SK-N-SH treated with all-trans-retinoic acid at 6 μM for 48 hours (cell line): ENCODE data around the gene TRIM61.

Experiments
- ARNTL ChIP-seq: fragments of 450-650 bp; formaldehyde crosslinking; IDR thresholded peaks from 2 replicates; pipeline ENCODE4 v1.5.0; 2020; ENCODE audit warnings: low read depth, mild to moderate bottlenecking, moderate library complexity, borderline replicate concordance
- ESRRG ChIP-seq: fragments of 250-450 bp; sonication (Bioruptor Pico); IDR thresholded peaks from 2 replicates; pipeline ENCODE4 v1.6.1; 2021; ENCODE audit warnings: mild to moderate bottlenecking
- GLIS3 ChIP-seq: fragments of 250-450 bp; sonication (Bioruptor Pico); IDR thresholded peaks from 2 replicates; pipeline ENCODE4 v1.5.0; 2020; ENCODE audit warnings: mild to moderate bottlenecking, moderate library complexity
- ISL1 ChIP-seq: fragments of 250-450 bp; sonication (Bioruptor Pico); IDR thresholded peaks from 2 replicates; pipeline ENCODE4 v2.1.2; 2022; ENCODE audit warnings: mild to moderate bottlenecking, moderate library complexity
- PPARA ChIP-seq: fragments of 250-450 bp; sonication (Bioruptor Pico); IDR thresholded peaks from 2 replicates; pipeline ENCODE4 v1.5.0; 2020; ENCODE audit warnings: mild to moderate bottlenecking, borderline replicate concordance
- RARB ChIP-seq: fragments of 250-450 bp; sonication (Bioruptor Pico); IDR thresholded peaks from 2 replicates; pipeline ENCODE4 v1.8.0; 2021; ENCODE audit warnings: mild to moderate bottlenecking, moderate library complexity
- SNAI2 ChIP-seq: fragments of 250-450 bp; sonication (Bioruptor Pico); IDR thresholded peaks from 2 replicates; pipeline ENCODE4 v1.5.0; 2020; ENCODE audit warnings: mild to moderate bottlenecking, moderate library complexity
- TOX ChIP-seq: fragments of 250-450 bp; sonication (Bioruptor Pico); IDR thresholded peaks from 2 replicates; pipeline ENCODE4 v1.8.0; 2021; ENCODE audit warnings: mild to moderate bottlenecking, moderate library complexity, borderline replicate concordance
- ZC3H10 ChIP-seq: fragments of 250-450 bp; sonication (Bioruptor Pico); IDR thresholded peaks from 2 replicates; pipeline ENCODE4 v1.5.1; 2021; ENCODE audit warnings: mild to moderate bottlenecking, moderate library complexity
- ZFP3 ChIP-seq: fragments of 250-450 bp; sonication (Bioruptor Pico); IDR thresholded peaks from 2 replicates; pipeline ENCODE4 v1.5.0; 2020; ENCODE audit warnings: mild to moderate bottlenecking, moderate library complexity
- ZFP30 ChIP-seq: fragments of 450-650 bp; formaldehyde crosslinking; IDR thresholded peaks from 2 replicates; pipeline ENCODE4 v1.5.0; 2022; ENCODE audit warnings: mild to moderate bottlenecking, moderate library complexity
- TF ChIP-seq, protein P1 (sequence below): fragments of 250-450 bp; sonication (Bioruptor Pico); IDR thresholded peaks from 2 replicates; pipeline ENCODE4 v1.8.0; 2020; ENCODE audit warnings: mild to moderate bottlenecking, moderate library complexity, borderline replicate concordance
- TF ChIP-seq, protein P2 (sequence below): fragments of 250-450 bp; sonication (Bioruptor Pico); IDR thresholded peaks from 2 replicates; pipeline ENCODE4 v1.5.1; 2021; ENCODE audit warnings: mild to moderate bottlenecking, moderate library complexity

DNA sequence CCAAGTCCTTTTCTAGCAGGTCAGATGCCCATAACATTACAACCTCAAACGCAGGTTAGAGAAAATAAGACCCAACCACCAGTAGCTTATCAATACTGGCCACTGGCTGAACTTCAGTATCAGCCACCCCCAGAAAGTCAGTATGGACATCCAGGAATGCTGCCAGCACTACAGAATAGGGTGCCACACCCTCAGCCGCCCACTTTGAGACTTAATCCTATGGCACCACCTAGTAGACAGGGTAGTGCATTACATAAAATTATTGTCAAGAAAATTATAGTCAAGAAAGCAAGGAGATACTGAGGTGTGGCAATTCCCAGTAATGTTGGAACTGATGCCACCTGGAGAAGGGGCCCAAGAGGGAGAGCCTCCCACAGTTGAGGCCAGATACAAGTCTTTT is 19.9 kb upstream of the TRIM61 start:
- TF ChIP-seq GLIS3 (CRISPR knock-in tag) (no peak), SNAI2 (CRISPR knock-in tag) (no peak), RARB (CRISPR knock-in tag) (no peak), ZFP3 (no peak), ZFP30 (CRISPR knock-in tag) (no peak), PPARA (no peak), ISL1 (CRISPR knock-in tag) (no peak), ARNTL (CRISPR knock-in tag) (no peak), ZC3H10 (CRISPR knock-in tag) (no peak), ESRRG (CRISPR knock-in tag) (no peak), TOX (CRISPR knock-in tag) (no peak)
- TF ChIP-seq, protein P1, sequence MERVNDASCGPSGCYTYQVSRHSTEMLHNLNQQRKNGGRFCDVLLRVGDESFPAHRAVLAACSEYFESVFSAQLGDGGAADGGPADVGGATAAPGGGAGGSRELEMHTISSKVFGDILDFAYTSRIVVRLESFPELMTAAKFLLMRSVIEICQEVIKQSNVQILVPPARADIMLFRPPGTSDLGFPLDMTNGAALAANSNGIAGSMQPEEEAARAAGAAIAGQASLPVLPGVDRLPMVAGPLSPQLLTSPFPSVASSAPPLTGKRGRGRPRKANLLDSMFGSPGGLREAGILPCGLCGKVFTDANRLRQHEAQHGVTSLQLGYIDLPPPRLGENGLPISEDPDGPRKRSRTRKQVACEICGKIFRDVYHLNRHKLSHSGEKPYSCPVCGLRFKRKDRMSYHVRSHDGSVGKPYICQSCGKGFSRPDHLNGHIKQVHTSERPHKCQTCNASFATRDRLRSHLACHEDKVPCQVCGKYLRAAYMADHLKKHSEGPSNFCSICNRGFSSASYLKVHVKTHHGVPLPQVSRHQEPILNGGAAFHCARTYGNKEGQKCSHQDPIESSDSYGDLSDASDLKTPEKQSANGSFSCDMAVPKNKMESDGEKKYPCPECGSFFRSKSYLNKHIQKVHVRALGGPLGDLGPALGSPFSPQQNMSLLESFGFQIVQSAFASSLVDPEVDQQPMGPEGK (CRISPR knock-in tag) = no peak
- TF ChIP-seq, protein P2, sequence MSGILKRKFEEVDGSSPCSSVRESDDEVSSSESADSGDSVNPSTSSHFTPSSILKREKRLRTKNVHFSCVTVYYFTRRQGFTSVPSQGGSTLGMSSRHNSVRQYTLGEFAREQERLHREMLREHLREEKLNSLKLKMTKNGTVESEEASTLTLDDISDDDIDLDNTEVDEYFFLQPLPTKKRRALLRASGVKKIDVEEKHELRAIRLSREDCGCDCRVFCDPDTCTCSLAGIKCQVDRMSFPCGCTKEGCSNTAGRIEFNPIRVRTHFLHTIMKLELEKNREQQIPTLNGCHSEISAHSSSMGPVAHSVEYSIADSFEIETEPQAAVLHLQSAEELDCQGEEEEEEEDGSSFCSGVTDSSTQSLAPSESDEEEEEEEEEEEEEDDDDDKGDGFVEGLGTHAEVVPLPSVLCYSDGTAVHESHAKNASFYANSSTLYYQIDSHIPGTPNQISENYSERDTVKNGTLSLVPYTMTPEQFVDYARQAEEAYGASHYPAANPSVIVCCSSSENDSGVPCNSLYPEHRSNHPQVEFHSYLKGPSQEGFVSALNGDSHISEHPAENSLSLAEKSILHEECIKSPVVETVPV (CRISPR knock-in tag) = no peak
